ENCODE results near the gene DVL1. TPM values are rescaled to one million over a fixed set of nuclear protein-coding genes. Genes with fewer than 3 reads are reported as not detected.

Gene DVL1
- total and polyA plus RNA-seq, 9 of the 15 experiments (the other 6 are each of a cell fraction or from before 2014, with no cell fraction given): 0.62 to 135 (median 24.3) TPM

DNA sequence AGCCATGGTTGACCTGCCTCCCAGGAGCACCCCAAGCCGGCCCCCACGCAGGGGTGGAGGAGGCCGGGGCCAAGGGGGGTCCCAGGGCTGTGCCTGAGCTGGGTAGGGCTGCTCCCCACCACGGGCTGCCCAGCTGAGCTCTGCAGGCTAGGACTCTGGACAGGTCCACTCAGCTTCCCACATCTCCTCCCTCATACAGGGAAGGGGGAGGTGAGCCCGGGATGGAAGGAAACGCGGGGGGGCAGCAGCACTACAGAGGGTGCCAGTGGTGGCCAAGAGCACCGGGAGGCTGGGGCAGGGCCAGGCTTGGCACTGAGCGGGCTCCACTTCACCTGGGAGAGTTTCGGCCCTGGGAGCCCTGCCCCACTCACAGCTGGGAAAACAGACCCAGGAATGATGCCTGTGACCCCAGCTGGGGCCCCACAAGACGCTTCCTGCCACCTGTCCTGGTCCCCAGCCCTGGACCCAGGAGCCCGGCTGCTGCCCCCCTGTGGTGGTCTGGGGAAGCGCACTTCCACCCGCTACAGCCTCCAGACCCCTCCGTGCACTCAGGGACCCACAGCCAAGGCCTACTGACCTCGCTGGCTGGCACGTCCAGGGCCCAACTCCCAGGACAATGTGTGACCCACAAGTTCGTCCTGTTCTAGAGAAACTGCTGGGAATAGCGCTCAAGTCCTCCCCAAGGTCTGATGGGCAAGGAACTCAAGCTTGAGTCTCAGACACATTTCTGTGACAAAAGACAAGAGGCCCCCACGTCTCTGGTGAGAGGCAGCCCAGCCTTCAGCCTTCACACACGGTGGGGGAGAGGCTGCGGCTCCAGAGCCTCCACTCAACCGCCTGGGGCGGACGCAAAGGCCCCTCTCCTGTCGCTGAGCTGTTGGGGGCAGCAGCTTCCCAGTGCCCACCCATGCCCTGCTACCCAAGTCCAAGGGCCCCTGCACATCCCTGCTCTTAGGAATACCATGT lies 22.8 kb upstream of the DVL1 start (continued):
- TF ChIP-seq CBX1 (IDR thresholded peaks at IDR 0.05; ENCODE audit: low read depth) (peak; percentile 55; the same call in 1 of the 2 replicates), CTCFL (IDR thresholded peaks at IDR 0.05; ENCODE audit: borderline replicate concordance, insufficient read depth, low read depth, low read length, poor library complexity, severe bottlenecking) (peak; percentile 94), SETDB1 (IDR thresholded peaks at IDR 0.05; ENCODE audit: low read length) (no peak), ZFP30 (CRISPR knock-in tag; IDR thresholded peaks at IDR 0.05; ENCODE audit: borderline replicate concordance) (no peak), KAT8 (IDR thresholded peaks at IDR 0.05; ENCODE audit: low read depth) (no peak), BDP1 (IDR thresholded peaks at IDR 0.05; ENCODE audit: insufficient read depth, insufficient read length) (no peak), REST (IDR thresholded peaks at IDR 0.05; ENCODE audit: borderline replicate concordance) (peak; percentile 64; the same call in 1 of the 2 replicates), REST (CRISPR knock-in tag; IDR thresholded peaks at IDR 0.05; ENCODE audit: low read depth) (no peak; the same call in 1 of the 2 replicates), PTTG1 (tag; IDR thresholded peaks at IDR 0.05; ENCODE audit: low read depth) (no peak), ZNF124 (CRISPR knock-in tag; IDR thresholded peaks at IDR 0.05) (no peak), STAG1 (CRISPR knock-in tag; IDR thresholded peaks at IDR 0.05; ENCODE audit: borderline replicate concordance) (0 out of 2 replicates have a peak, but pooled peaks have one; percentile 17), STAT5B (CRISPR knock-in tag; IDR thresholded peaks at IDR 0.05) (no peak)
- TF ChIP-seq, protein P1, sequence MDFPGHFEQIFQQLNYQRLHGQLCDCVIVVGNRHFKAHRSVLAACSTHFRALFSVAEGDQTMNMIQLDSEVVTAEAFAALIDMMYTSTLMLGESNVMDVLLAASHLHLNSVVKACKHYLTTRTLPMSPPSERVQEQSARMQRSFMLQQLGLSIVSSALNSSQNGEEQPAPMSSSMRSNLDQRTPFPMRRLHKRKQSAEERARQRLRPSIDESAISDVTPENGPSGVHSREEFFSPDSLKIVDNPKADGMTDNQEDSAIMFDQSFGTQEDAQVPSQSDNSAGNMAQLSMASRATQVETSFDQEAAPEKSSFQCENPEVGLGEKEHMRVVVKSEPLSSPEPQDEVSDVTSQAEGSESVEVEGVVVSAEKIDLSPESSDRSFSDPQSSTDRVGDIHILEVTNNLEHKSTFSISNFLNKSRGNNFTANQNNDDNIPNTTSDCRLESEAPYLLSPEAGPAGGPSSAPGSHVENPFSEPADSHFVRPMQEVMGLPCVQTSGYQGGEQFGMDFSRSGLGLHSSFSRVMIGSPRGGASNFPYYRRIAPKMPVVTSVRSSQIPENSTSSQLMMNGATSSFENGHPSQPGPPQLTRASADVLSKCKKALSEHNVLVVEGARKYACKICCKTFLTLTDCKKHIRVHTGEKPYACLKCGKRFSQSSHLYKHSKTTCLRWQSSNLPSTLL (IDR thresholded peaks at IDR 0.05): no peak
